ENCODE data around the gene CRYBA2.

Gene CRYBA2

GRCh38 chr2:218999021-218999880, 6.0 kb upstream of the CRYBA2 start:
- TF ChIP-seq CTCF (conservative IDR thresholded peaks at IDR 0.05; ENCODE audit: low read depth, low read length): no peak
- DNase-seq (ENCODE audit: low read depth): peak; percentile 69
- H3K4me3 ChIP-seq (ENCODE audit: low read length): no peak overlapping the region

GRCh38 chr2:218998414-218999002, 5.3 kb upstream of the CRYBA2 start:
- no peak for TF ChIP-seq CTCF (conservative IDR thresholded peaks at IDR 0.05; ENCODE audit: low read depth, low read length)
- no peak overlapping the region for H3K4me3 ChIP-seq (ENCODE audit: low read length)
- no peak for DNase-seq (ENCODE audit: low read depth)

- DNase-seq (ENCODE audit: low read depth): no peak
- H3K4me3 ChIP-seq (ENCODE audit: low read length): no peak overlapping the region
- TF ChIP-seq CTCF (conservative IDR thresholded peaks at IDR 0.05; ENCODE audit: low read depth, low read length): no peak
Observed at GRCh38 chr2:218997731-218998130, 4.5 kb upstream of the CRYBA2 start.

- DNase-seq (ENCODE audit: low read depth): no peak
Observed at GRCh38 chr2:218996937-218997336, 3.7 kb upstream of the CRYBA2 start.

GRCh38 chr2:218995972-218996711, 2.9 kb upstream of the CRYBA2 start:
- DNase-seq (ENCODE audit: low read depth): peak; percentile 21
- peak overlapping the region; percentile 23 for H3K4me3 ChIP-seq (ENCODE audit: low read length)
- peak; percentile 85 for TF ChIP-seq CTCF (conservative IDR thresholded peaks at IDR 0.05; ENCODE audit: low read depth, low read length)

More at GRCh38 chr2:218996937-218997336, 3.7 kb upstream of the CRYBA2 start:
- no peak for TF ChIP-seq CTCF (conservative IDR thresholded peaks at IDR 0.05; ENCODE audit: low read depth, low read length)
- no peak overlapping the region for H3K4me3 ChIP-seq (ENCODE audit: low read length)

- H3K4me3 ChIP-seq (ENCODE audit: low read length): no peak overlapping the region
- DNase-seq (ENCODE audit: low read depth): no peak
- no peak for TF ChIP-seq CTCF (conservative IDR thresholded peaks at IDR 0.05; ENCODE audit: low read depth, low read length)
Observed at GRCh38 chr2:218995561-218995960, 2.3 kb upstream of the CRYBA2 start.
